Activated CD8-positive, alpha-beta memory T cell treated with anti-CD3 and anti-CD28 coated beads, Interleukin-2, amount 50 U/mL, for 24 hours (primary cell): Measurements from ENCODE around the gene PLA2G1B.
A peak's percentile ranks its signal among the peaks of the same experiment; 100 is the strongest.

Experiments
- DNase-seq: peaks from one replicate; pipeline ENCODE4 v3.0.0-alpha.2; 2020; ENCODE audit errors: extremely low read depth

The PLA2G1B gene

DNA sequence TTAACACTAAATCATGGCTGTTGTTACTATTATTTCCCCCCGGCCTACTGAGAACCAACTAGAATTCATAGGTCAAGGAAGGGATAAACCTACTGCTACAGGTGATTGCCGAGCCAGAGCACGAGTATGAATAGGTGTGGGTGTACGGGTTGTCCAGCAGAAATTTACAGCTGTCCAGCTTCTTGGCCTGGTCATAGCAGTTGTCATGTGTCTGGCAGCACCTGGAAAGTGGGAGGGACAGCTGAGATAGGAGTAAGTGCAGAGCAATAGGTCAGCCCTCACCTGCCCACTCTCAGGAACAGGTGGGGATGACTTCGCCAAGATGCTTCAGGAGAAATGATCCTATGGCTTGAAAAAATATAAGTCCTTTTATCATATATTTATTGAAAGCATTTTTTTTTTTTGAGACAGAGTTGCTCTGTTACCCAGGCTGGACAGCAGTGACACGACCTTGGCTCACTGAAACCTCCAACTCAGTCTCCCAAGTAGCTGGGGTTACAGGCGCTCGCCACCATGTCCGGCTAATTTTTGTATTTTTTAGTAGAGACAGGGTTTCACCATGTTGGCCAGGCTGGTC, 2.6 kb downstream of the PLA2G1B start:
- no peak for DNase-seq

DNA sequence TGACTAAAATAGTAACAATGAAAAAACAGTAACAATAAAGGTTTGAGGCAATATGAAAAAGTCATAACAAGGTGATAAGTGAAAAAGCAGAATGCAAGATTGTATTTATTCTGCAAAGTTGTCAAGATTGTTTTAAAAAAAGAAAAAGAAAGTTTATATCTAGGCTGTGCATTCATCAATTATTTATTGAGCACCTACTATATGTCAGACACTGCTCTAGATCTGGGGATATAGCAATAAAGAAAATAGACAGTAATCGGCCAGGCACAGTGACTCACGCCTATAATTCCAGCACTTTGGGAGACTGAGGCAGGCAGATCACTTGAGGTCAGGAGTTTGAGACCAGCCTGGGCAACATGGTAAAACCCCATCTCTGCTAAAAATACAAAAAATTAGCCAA, 3.8 kb downstream of the PLA2G1B start:
- no peak for DNase-seq

DNA sequence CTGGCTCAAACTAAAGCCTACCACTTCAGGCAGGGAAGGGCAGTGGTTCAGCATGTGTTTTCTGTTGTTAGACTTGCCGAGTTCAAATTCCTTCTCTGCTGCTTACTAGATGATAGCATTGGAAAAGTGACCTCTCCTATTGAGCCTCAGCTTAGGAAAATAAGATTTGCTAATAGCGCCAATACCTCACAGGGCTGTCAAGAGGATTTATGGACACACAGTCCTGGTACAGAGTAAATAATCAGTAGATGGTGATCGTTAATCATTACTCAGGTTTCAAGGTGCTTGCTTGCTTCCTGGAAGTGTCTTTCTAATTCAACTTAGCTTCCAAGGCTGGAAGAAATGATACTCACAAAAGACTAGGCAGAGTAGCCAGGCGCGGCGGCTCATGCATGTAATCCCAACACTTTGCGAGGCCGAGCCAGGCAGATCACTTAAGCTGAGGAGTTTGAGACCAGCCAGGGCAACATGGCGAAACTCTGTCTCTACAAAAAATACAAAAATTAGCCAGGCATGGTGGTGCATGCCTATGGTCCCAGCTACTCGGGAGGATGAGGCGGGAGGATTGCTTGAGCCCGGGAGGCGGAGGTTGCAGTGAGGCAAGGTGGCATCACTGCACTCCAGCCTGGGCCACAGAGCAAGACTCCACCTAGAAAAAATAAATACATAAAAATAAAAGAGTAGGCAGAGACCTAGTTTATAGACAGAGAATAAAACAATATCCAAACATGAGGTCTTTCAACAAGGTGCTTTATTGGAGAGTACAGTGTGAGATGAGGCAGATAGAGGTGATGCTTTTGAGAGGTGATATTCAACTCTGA, 6.0 kb downstream of the PLA2G1B start:
- DNase-seq: no peak

DNA sequence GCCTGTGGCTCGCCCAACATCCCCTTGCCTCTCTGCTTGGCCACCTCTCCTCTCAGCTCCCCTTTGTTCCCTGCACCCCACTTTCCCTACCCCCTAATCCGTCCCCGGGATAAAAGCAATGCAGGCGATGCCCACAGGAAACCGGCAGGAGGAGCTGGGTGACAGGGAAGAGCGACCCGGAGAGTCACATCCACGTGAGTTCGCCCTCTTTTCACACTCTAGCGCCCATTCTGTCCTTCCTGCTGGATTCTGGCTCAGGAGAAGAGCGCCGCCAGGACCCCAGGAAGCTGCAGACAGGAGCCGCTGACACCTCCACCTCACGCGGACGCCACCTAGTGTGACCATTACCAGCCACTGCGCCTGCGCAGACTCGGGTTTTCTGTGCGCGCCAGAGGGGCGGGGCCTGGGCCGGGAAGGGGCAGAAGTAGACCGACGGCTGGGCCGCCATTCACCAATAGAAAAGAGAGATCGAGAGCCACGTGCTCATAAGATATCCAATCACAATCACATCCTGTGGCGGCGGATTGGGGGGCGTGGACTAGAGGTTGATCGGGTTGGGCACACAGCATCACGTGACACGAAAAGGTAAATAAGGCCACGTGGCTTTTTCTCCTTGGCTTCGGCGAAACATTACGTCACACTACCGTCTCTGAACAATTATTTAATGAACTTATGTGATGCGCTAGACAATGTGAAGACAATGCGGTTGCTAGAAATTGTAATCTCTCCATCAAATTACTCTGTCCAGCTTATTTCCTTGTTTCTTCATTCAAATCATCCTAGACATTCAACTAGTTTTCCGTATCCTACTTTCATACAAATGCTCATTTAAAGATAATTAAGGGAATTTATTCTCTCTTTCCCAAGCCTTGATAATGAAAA, 10.1 kb downstream of the PLA2G1B start:
- peak; percentile 100 for DNase-seq

DNA sequence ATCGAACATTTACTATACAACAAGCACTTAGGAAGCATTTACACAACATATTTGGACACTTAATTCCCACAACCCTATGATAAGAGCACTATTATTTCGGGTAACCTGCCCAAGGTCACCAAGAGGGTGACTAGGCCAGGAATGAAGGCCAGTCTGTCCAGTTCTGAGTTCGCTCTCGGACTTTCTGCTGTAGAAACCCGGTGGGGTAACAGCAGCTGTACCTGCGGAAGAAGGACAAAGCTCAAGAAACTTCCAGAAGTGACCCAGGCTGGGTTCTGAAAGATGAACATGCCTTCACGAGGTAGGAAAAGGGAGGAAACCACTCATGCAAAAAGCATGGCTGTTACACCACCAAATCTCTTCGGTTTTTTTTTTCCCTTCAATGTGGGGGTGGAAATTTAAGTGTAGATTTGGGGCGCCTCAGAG, 10.8 kb downstream of the PLA2G1B start:
- DNase-seq: no peak

DNA sequence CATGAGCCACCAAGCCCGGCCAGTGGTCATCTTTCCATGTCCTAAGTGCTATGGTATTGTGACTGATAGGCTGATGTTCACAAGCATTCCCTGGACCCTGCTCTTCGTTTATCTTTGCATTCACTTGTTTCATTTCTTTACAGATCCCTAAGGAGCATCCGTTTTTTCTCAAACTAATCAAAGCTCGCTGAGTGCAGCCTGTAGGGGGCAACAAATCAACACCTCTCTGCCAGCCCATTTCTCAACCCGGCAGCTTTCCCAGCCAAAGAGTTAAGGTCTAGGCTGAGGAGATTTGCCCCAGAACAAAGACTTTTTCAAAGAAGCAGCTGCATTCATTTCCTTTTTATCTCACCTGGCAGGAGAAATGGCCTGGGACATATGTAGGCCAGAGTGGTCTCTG, 13.4 kb downstream of the PLA2G1B start:
- no peak for DNase-seq

DNA sequence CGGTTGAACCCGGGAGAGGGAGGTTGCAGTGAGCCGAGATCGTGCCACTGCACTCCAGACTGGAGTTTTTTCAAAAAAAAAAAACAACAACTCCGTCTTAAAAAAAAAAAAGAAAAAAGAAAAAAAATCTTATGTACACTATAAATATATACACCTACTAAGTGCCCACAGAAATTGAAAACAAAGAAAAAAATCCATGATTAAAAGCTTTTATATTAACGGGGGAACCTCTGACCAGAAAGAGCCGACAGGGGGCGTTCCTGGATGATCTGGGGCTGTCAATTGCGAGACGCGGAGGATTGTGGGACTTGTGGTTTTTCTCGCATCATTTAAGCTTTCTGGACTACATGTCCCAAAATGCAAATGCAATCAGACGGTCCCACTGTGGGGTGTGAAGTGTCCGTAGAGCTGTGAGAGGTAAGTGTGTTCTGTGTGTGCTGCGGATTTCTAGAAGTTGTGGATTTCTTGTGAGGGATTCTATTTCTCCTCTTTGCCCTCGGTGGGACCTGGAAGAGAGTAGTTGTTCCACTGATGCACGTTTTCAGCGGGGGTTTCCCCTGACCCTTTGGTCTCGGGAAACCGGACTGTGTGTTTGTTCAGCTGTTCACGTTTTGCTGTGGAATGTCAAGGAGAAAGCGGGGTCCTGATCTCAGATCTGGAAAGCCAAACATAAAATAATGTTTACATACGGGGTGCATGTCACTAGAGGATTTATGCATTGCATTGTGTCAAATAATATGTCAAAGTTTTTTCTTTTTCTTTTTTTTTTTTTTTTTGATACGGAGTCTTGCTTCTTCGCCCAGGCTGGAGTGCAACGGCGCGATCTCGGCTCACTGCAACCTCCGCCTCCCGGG, 25.4 kb downstream of the PLA2G1B start, which contains the start of gene SIRT4:
Gene SIRT4, plus strand, starts transcription at position 360 of the 854 bp plus-strand sequence. CDS start 1,241 bp downstream, outside the sequence.
- peak; percentile 78 for DNase-seq

DNA sequence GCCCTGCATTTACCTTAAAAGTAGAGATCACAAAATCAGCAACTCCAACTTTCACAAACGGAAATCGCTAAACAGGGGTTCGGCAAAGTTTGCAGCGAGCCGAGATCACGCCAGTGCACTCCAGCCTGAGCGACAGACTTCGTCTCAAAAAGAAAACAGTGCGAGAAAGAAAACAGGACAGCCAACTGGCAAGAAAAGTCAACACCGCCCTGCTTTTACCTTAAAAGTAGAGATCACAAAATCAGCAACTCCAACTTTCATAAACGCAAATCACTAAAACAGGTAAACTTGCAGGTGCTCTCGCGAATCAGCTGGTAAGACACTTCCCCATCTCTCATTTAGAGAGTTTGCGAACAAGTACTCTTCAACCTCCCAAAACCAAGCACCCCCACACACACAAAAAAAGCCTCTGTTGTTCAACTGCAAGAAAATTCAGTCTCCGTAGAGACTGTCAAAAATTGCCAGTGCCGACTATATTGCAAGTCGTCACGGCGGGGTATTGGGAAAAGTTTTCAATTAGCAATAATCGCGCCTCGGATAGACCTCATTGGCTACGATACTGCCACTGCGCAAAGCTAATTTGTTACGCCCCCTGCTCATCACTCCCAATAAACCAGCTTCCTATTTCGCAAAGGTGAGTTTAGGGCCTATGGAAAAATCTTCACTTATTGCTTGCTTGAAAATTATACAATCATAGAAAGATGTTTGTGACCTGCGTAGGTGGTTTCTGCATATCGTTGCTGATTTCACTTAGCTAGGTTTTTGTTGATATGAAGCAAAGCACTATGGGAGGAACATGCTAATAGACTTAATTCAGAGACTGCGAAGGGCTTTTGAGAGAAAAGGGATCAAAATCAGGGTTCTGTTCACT, 34.7 kb downstream of the PLA2G1B start, which contains the start of gene RNU4-1:
Gene RNU4-1, minus strand, starts transcription at position 577 of the 871 bp plus-strand sequence.
- peak; percentile 69 for DNase-seq

DNA sequence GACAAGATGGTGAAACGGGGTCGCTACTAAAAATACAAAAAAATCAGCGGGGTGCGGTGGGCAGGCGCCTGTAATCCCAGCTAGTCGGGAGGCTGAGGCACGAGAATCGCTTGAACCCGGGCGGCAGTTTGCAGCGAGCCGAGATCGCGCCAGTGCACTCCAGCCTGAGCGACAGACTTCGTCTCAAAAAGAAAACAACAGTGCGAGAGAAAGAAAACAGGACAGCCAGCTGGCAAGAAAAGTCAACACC, 35.2 kb downstream of the PLA2G1B start:
- no peak for DNase-seq

DNA sequence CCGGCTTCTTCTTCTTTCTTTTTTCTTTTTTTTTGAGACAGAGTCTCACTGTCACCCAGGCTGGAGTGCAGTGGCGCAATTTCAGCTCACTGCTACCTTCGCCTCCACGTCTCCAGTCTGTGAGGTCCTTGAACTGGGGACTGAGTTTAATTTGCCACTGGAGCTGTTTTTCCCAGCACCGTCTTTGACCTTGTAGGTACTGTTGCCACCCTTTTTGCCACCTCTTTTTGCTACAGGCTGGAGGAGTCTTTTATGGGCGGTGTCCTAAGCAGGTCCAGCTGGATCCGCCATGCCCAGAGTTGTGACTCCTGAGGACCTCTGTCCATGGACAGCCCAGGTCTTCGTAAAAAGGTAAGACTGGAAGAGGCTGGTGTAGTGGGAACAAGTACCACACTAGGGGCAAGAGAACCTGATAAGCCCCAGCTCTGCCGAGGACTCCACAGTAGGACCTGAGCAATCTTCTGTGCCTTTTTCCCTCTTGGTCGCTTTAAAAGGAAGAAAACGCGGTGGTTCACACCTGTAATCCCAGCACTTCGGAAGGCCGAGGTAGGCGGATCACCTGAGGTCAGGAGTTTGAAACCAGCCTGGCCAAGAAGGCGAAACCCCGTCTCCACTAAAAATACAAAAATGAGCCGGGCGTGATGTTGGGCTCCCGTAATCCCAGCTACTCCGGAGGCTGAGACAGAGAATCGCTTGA, 36.8 kb downstream of the PLA2G1B start:
- DNase-seq: no peak

DNA sequence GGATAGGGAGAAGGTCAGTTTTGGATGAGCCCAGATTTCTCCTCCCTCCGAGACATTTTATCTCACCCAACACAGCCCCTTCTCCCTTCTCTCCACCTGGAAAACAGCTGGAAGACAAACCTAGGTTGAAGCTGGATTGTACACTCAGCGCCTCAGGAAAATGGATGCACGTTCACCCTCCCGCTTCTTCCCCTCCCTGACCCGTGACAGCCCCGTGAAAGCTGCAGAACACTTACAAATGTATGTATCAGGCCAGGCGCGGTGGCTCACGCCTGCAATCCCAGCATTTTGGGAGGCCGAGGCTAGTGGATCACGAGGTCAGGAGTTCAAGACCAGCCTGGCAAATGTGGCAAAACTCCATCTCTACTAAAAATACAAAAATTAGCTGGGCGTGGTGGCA, 40.1 kb downstream of the PLA2G1B start:
- no peak for DNase-seq

DNA sequence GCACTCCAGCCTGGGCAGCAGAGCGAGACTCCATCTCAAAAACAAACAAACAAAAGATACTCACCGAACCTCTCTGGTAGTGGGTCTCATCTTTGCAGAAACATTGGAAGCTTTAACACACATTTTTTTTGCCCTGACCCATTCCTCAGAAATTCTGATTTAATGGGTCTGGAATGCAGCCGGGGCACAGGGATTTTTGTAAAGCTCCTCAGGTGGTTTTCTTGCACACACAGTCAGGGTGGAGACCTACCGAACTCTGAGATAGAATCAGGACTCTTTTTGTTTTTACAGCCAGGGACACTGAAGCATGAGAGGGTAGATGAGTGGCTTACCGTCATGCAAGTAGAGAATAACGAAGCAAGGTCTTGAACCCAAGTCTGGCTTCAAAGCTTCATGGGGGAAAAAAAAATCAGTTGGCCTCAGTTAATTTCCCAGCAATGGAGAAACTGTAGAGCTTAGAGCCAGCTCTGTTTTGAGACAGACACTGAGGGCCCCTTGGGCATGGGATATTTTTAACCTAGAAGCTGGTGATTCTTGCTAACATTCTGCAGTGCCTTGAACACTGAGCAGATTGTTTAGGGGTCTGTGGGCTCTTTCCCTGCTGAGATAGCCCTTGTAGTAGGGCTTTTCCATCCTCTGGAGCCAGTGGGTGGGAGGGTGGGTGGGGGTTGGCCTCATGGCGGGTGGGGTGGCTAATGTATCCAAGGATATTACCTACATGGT, 40.6 kb downstream of the PLA2G1B start:
- no peak for DNase-seq

DNA sequence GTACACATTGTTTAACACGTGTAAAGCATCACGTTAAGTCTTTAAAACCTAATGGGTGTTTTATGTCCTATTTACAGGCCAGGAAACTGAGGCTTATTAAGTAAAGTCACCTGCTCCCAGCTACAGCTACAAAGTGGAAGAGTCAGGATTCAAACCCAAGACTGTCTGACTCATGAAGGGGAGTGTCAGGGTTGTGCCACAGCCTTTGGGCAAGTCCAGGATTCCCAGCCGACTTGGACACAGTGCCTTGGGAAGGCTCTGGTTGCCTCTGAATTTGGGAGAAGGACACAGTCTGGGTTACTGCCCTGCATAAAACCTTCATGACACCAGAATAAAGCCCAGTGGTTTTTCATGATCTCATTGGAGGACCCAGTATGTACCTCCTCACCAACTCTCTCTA, 43.2 kb downstream of the PLA2G1B start:
- no peak for DNase-seq

DNA sequence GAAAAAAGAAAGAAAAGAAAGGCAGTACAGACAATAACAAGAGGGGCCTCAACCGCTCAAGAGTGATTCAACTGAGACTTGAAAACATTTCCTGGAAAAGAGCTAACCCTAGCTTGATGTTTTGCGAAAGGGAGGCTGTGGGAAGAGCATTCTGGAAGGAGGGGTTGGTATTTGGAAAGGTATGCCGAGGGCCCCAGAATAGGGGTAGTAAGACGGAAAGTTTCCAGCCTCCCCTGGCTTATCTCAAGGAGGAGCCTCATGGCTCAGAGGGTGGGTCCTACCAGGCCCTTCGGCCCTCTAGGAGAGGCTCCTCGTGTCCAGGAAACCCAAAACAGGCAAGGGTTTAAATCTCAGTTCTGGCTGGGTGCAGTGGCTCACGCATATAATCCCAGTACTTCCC, 44.3 kb downstream of the PLA2G1B start:
- no peak for DNase-seq

DNA sequence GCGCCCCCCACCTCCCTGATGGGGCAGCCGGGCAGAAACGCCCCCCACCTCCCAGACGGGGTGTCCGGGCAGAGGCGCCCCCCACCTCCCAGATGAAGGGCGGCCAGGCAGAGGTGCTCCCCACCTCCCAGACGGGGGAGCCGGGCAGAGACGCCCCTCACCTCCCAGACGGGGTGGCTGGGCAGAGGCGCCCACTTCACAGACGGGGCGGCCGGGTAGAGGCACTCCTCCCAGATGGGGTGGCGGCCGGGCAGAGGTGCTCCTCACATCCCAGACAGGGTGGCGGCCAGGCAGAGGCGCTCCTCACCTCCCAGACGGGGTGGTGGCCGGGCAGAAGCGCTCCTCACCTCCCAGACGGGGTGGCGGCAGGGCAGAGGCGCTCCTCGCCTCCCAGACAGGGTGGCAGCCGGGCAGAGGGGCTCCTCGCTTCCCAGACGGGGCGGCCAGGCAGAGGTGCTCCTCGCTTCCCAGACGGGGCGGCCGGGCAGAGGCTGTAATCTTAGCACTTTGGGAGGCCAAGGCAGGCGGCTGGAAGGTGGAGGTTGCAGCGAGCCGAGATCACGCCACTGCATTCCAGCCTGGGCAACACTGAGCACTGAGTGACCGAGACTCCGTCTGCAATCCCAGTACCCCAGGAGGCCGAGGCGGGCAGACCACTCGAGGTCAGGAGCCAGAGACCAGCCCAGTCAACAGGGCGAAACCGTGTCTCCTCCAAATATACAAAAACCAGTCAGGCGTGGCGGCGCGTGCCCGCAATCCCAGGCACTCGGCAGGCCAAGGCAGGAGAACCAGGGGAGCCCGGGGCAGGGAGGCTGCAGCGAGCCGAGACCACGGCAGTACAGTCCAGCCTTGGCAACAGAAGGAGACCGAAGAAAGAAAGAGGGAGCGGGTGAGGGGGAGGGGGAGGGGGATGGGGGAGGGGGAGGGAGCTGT, 49.2 kb downstream of the PLA2G1B start:
- no peak for DNase-seq

DNA sequence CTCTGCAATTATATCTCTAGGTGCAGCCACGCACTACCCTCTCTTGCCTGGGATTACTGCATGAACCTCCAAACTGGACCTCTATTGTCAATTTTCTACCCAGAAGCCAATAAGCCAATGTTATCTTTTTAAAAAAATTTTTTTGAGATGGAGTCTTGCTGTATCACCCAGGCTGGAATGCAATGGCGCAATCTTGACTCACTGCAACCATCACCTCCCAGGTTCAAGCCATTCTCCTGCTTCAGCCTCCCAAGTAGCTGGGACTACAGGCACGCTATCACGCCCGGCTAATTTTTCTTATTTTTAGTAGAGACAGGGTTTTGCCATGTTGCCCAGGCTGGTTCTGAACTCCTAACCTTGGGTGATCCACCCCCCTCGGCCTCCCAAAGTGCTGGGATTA, 50.8 kb downstream of the PLA2G1B start:
- no peak for DNase-seq
